IMR-90 (cell line): ENCODE data around the gene PODXL2. TPM values are rescaled to one million over a fixed set of nuclear protein-coding genes. Genes with fewer than 3 reads are reported as not detected.

Experiments
- ATAC-seq: fragments of 200-7000 bp; cut with Tn5 transposase; 2 replicates; pipeline ENCODE4 v1.9.1; 2020; ENCODE audit warnings: low read depth, mild to moderate bottlenecking, moderate library complexity
- BruUV-seq: library from RNA; stranded (reverse); fragments of 400-500 nt; replicated peaks from 2 replicates; lab custom pipeline; 2021; lab: Mats Ljungman, UMichigan
- CTCF ChIA-PET: fragments of 300-600 bp; formaldehyde crosslinking; extraction: SDS; loops from one replicate; lab custom pipeline; 2021; ENCODE audit warnings: antibody characterized with exemption; lab: Yijun Ruan, JAX
- POLR2A ChIA-PET: fragments of 300-600 bp; sonication (Branson Sonifier 250); formaldehyde crosslinking; loops from one replicate; lab custom pipeline; 2022; ENCODE audit warnings: antibody characterized with exemption; ENCODE audit not compliant: unreplicated experiment; lab: Charles Lee
- DNase-seq: peaks from one replicate; pipeline ENCODE4 v3.0.0; 2013
- H2AFZ ChIP-seq: replicated peaks from 2 replicates; pipeline ENCODE3; 2013; ENCODE audit warnings: low read length, mild to moderate bottlenecking; ENCODE audit not compliant: poor library complexity
- H2AK5ac ChIP-seq: 2 replicates; pipeline ENCODE4 v1.6.1; 2013; ENCODE audit warnings: low read depth, low read length, inconsistent platforms
- H2AK9ac ChIP-seq: replicated peaks from 2 replicates; pipeline ENCODE3; 2013; ENCODE audit warnings: mild to moderate bottlenecking, low read depth, low read length, moderate library complexity; ENCODE audit not compliant: poor library complexity
- H2BK120ac ChIP-seq: 2 replicates; pipeline ENCODE4 v1.6.1; 2013; ENCODE audit warnings: low read depth, low read length, inconsistent platforms
- H2BK15ac ChIP-seq: 3 replicates; pipeline ENCODE4 v1.6.1; 2013; ENCODE audit warnings: low read depth, low read length, inconsistent platforms
- H2BK20ac ChIP-seq: 2 replicates; pipeline ENCODE4 v1.6.1; 2013; ENCODE audit warnings: low read depth, mild to moderate bottlenecking, inconsistent platforms, low read length, moderate library complexity
- H2BK5ac ChIP-seq: 2 replicates; pipeline ENCODE4 v1.6.1; 2013; ENCODE audit warnings: mild to moderate bottlenecking, low read depth, low read length, inconsistent platforms; ENCODE audit not compliant: poor library complexity, severe bottlenecking
- H3K14ac ChIP-seq: replicated peaks from 2 replicates; pipeline ENCODE4 v1.6.1; 2013; ENCODE audit warnings: low read depth, low read length, inconsistent platforms
- H3K18ac ChIP-seq: 2 replicates; pipeline ENCODE4 v1.6.1; 2013; ENCODE audit warnings: low read depth, low read length, control low read depth
- H3K23ac ChIP-seq: 2 replicates; pipeline ENCODE4 v1.6.1; 2013; ENCODE audit warnings: low read depth, low read length, inconsistent platforms
- H3K27ac ChIP-seq: 2 replicates; pipeline ENCODE4 v1.5.1; 2013; ENCODE audit warnings: mild to moderate bottlenecking, control low read depth, low read length; ENCODE audit not compliant: insufficient read depth
- H3K27me3 ChIP-seq: 2 replicates; pipeline ENCODE4 v1.6.1; 2013; ENCODE audit warnings: low read length; ENCODE audit not compliant: control insufficient read depth, insufficient read depth
- H3K36me3 ChIP-seq: 2 replicates; pipeline ENCODE4 v1.6.1; 2013; ENCODE audit warnings: low read length, mixed read lengths; ENCODE audit not compliant: control insufficient read depth, insufficient read depth
- H3K4ac ChIP-seq: 2 replicates; pipeline ENCODE4 v1.6.1; 2013; ENCODE audit warnings: low read depth, low read length, inconsistent platforms
- H3K4me1 ChIP-seq: 2 replicates; pipeline ENCODE4 v1.6.1; 2013; ENCODE audit warnings: low read length, mixed read lengths; ENCODE audit not compliant: control insufficient read depth, insufficient read depth
- H3K4me2 ChIP-seq: 2 replicates; pipeline ENCODE4 v1.6.1; 2013; ENCODE audit warnings: low read depth, mild to moderate bottlenecking, control low read depth, low read length, moderate library complexity
- H3K4me3 ChIP-seq: 2 replicates; pipeline ENCODE4 v1.5.1; 2013; ENCODE audit warnings: low read depth, mild to moderate bottlenecking, control low read depth, low read length, moderate library complexity; ENCODE audit not compliant: insufficient read depth
- H3K56ac ChIP-seq: 2 replicates; pipeline ENCODE4 v1.6.1; 2013; ENCODE audit warnings: low read length, inconsistent platforms; ENCODE audit not compliant: insufficient read depth; ENCODE audit errors: extremely low read depth
- H3K79me1 ChIP-seq, 2 experiments: 2 replicates each; pipeline ENCODE4 v1.6.1; 2013; ENCODE audit warnings: low read length in 2 of 2, inconsistent platforms in 1 of 2, low read depth in 1 of 2
- H3K9ac ChIP-seq: 2 replicates; pipeline ENCODE4 v1.6.1; 2013; ENCODE audit warnings: low read depth, low read length, control low read depth
- H3K9me1 ChIP-seq: 2 replicates; pipeline ENCODE4 v1.6.1; 2013; ENCODE audit warnings: low read length, inconsistent platforms; ENCODE audit not compliant: insufficient read depth
- H3K9me3 ChIP-seq: 2 replicates; pipeline ENCODE4 v1.6.1; 2013; ENCODE audit warnings: low read length; ENCODE audit not compliant: control insufficient read depth, insufficient read depth
- H4K20me1 ChIP-seq: 2 replicates; pipeline ENCODE4 v1.6.1; 2013; ENCODE audit warnings: low read length, inconsistent platforms; ENCODE audit not compliant: insufficient read depth
- H4K5ac ChIP-seq: 2 replicates; pipeline ENCODE4 v1.6.1; 2013; ENCODE audit warnings: mild to moderate bottlenecking, low read depth, low read length, control low read depth
- H4K8ac ChIP-seq, 2 experiments: 2 replicates each; pipeline ENCODE4 v1.6.1; 2013; ENCODE audit warnings: low read depth in 2 of 2, low read length in 2 of 2, control low read depth in 1 of 2, inconsistent platforms in 1 of 2
- H4K91ac ChIP-seq: 2 replicates; pipeline ENCODE4 v1.6.1; 2013; ENCODE audit warnings: low read depth, low read length, inconsistent platforms; ENCODE audit not compliant: insufficient read depth
- CEBPB ChIP-seq: IDR thresholded peaks from 2 replicates; pipeline ENCODE4 v1.6.1; 2012; ENCODE audit warnings: low read depth, low read length, improper control_type of control experiment
- SMC3 ChIP-seq: fragments of 150-350 bp; IDR thresholded peaks from 2 replicates; pipeline ENCODE4 v1.6.1; 2016; ENCODE audit warnings: low read depth, mild to moderate bottlenecking, antibody characterized with exemption, low read length, moderate library complexity
- WGBS, 2 experiments: methylation state at CpG; one replicate each; pipeline versions ENCODE4 v1.1.5 to v1.1.7; 2013; ENCODE audit warnings: missing lambda C conversion rate in 2 of 2; ENCODE audit not compliant: insufficient read length in 1 of 2; ENCODE audit errors: extremely low coverage in 2 of 2; 5-methylcytosine and 5-hydroxymethylcytosine counted together
- dilution Hi-C: fragments of 300-500 bp; cut with HindIII; formaldehyde crosslinking; loops from one replicate; pipeline ENCODE4 v1.14.3; 2018; ENCODE audit warnings: low sequenced_read_pairs; ENCODE audit not compliant: unreplicated experiment
- in situ Hi-C: fragments of 300-500 bp; cut with MboI; formaldehyde crosslinking; loops from 3 replicates; pipeline ENCODE4 v1.14.3; 2019; ENCODE audit warnings: low sequenced_read_pairs, inconsistent platforms, mixed read lengths
- intact Hi-C: fragments of 100-400 bp; cut with micrococcal nuclease; formaldehyde crosslinking; loops from 2 replicates; pipeline ENCODE4 v1.10.0; 2022
- polyA plus RNA-seq, 3 experiments: library from polyadenylated mRNA; depleted of rRNA; stranded (reverse); fragments of >200 nt; gene quantifications; 2 replicates each; pipeline ENCODE4 v1.2.3, GENCODE V29; 2012; ENCODE audit warnings: low replicate concordance in 1 of 3
- total RNA-seq: library from RNA; depleted of rRNA; stranded (reverse); fragments of >200 nt; gene quantifications from 2 replicates; pipeline ENCODE4 v1.2.3, GENCODE V29; 2012

Gene PODXL2
- total and polyA plus RNA-seq, 2 of the 4 experiments (the other 2 are of a cell fraction): 1.6 to 5.4 TPM

DNA sequence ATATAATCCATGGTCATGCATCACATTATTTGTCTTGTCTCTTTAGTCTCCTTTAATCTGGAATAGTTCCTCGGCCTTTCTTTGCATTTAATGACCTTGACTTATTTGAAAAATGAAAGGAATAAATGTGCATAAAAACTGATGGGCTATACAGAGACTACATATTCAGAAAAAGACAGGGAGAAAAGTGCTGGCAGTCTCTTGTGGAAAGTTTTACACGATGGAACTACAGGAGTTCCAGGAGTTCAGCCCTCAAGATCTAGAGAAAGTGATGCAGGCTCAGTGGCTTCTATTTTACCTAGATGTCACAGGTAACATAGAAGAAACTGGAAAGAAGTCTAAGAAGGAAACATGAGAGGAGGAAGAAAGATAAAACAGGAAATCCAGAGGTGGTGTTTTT lies 36.2 kb downstream of the PODXL2 start:
- Histone ChIP-seq H2AK9ac (no peak overlapping the region), H4K91ac (no peak overlapping the region), H2BK20ac (no peak overlapping the region), H4K8ac (no peak overlapping the region), H3K36me3 (no peaks in the 10 kb centered on the region), H3K23ac (no peak overlapping the region), H3K9me3 (no peaks in the 10 kb centered on the region), H3K27me3 (peaks cover 3% of the 10 kb centered on the region; the same call in 1 of the 2 replicates), H3K27ac (no peak overlapping the region), H3K18ac (no peak overlapping the region), H2BK15ac (no peak overlapping the region), H4K20me1 (no peaks in the 10 kb centered on the region), H3K56ac (no peak overlapping the region), H3K9ac (no peak overlapping the region), H2BK5ac (no peak overlapping the region), H2AK5ac (no peak overlapping the region), H2BK120ac (no peak overlapping the region), H3K79me1 (no peaks in the 10 kb centered on the region), H4K5ac (no peak overlapping the region), H3K4me3 (no peak overlapping the region), H3K4ac (no peak overlapping the region), H2AFZ (no peak overlapping the region), H3K4me1 (peaks cover 2% of the 10 kb centered on the region; the same call in 1 of the 2 replicates), H3K4me2 (no peak overlapping the region), H3K14ac (no peak overlapping the region), H3K9me1 (no peaks in the 10 kb centered on the region)
- intact Hi-C loops: no loop called here
- in situ Hi-C loops: no loop called here
- no CpG with 5 or more reads among the region's 2 CpGs for WGBS, 2 experiments
- no TSS peak for BruUV-seq
- ChIA-PET POLR2A (no interaction called here), CTCF (interaction anchor here (0.5 kb wide), 1 partner anchor 316 kb away, joined by 3 read pairs; no protein-coding TSS in a partner anchor)
- DNase-seq: no peak
- dilution Hi-C loops: no loop called here
- no peak for TF ChIP-seq CEBPB
- no peak for TF ChIP-seq SMC3
- ATAC-seq: no peak
